Liver (tissue), 9 donors: ENCODE results near the gene IPO8. TPM values are rescaled to one million over a fixed set of nuclear protein-coding genes. Genes with fewer than 3 reads are reported as not detected.

Experiments used
- DNase-seq: peaks from one replicate; pipeline ENCODE4 v3.0.0-alpha.2; 2017; ENCODE audit warnings: low spot score
- H3K27ac ChIP-seq, 2 donors: one replicate each; pipeline ENCODE4 v1.7.0; 2013; ENCODE audit warnings: inconsistent platforms in 2 of 2, low read length in 2 of 2, control low read depth in 1 of 2, low read depth in 1 of 2, mild to moderate bottlenecking in 1 of 2
- H3K27me3 ChIP-seq, 4 donors: one replicate each; pipeline versions ENCODE4 v1.6.1 to v1.7.0; 2013; ENCODE audit warnings: low read length in 3 of 4, inconsistent platforms in 1 of 4, mild to moderate bottlenecking in 1 of 4, moderate library complexity in 1 of 4; ENCODE audit not compliant: control insufficient read depth in 4 of 4, insufficient read depth in 4 of 4
- H3K36me3 ChIP-seq, 4 donors: one replicate each; pipeline versions ENCODE4 v1.6.1 to v1.7.0; 2013; ENCODE audit warnings: low read length in 3 of 4, mild to moderate bottlenecking in 3 of 4, low read depth in 1 of 4, moderate library complexity in 1 of 4; ENCODE audit not compliant: control insufficient read depth in 4 of 4, insufficient read depth in 3 of 4
- H3K4me1 ChIP-seq, 4 donors: one replicate each; pipeline versions ENCODE4 v1.6.1 to v1.7.0; 2013; ENCODE audit warnings: low read length in 3 of 4, mild to moderate bottlenecking in 3 of 4, moderate library complexity in 1 of 4; ENCODE audit not compliant: control insufficient read depth in 4 of 4, insufficient read depth in 4 of 4
- H3K4me3 ChIP-seq, 3 donors: one replicate each; pipeline versions ENCODE4 v1.6.1 to v1.7.0; 2013; ENCODE audit warnings: low read length in 3 of 3, control low read depth in 1 of 3, low read depth in 1 of 3, mild to moderate bottlenecking in 1 of 3
- H3K9ac ChIP-seq, 2 donors: one replicate each; pipeline ENCODE4 v1.7.0; 2013; ENCODE audit warnings: low read length in 2 of 2, mild to moderate bottlenecking in 2 of 2, moderate library complexity in 2 of 2, control low read depth in 1 of 2, low read depth in 1 of 2
- H3K9me3 ChIP-seq, 4 donors: one replicate each; pipeline versions ENCODE4 v1.6.1 to v1.7.0; 2013; ENCODE audit warnings: low read length in 3 of 4; ENCODE audit not compliant: control insufficient read depth in 4 of 4
- FOXA1 ChIP-seq: IDR thresholded peaks from 2 replicates; pipeline ENCODE4 v1.6.1; 2016; ENCODE audit warnings: antibody characterized with exemption
- FOXA2 ChIP-seq: IDR thresholded peaks from 2 replicates; pipeline ENCODE4 v1.6.1; 2016; ENCODE audit warnings: antibody characterized with exemption
- GABPA ChIP-seq, 2 donors: IDR thresholded peaks in 1 of 2; conservative IDR thresholded peaks in 1 of 2; 2 replicates each; pipeline ENCODE4 v1.6.1; 2016; ENCODE audit warnings: antibody characterized with exemption in 2 of 2, mild to moderate bottlenecking in 1 of 2, moderate library complexity in 1 of 2
- HNF4A ChIP-seq, 2 donors: conservative IDR thresholded peaks; 2 replicates each; pipeline ENCODE4 v1.6.1; 2016; ENCODE audit warnings: antibody characterized with exemption in 2 of 2, mild to moderate bottlenecking in 2 of 2
- HNF4G ChIP-seq: IDR thresholded peaks from 2 replicates; pipeline ENCODE4 v1.6.1; 2016; ENCODE audit warnings: antibody characterized with exemption
- JUND ChIP-seq, 2 donors: IDR thresholded peaks; 2 replicates each; pipeline ENCODE4 v1.6.1; 2016; ENCODE audit warnings: antibody characterized with exemption in 2 of 2
- RAD21 ChIP-seq, 2 donors: IDR thresholded peaks; 2 replicates each; pipeline ENCODE4 v1.6.1; 2016; ENCODE audit warnings: antibody characterized with exemption in 2 of 2, mild to moderate bottlenecking in 2 of 2
- RXRA ChIP-seq, 2 donors: IDR thresholded peaks; 2 replicates each; pipeline ENCODE4 v1.6.1; 2017 to 2018; ENCODE audit warnings: antibody characterized with exemption in 2 of 2, mild to moderate bottlenecking in 1 of 2
- TAF1 ChIP-seq: conservative IDR thresholded peaks from 2 replicates; pipeline ENCODE4 v1.6.1; 2016; ENCODE audit warnings: antibody characterized with exemption, mild to moderate bottlenecking
- YY1 ChIP-seq: IDR thresholded peaks from 2 replicates; pipeline ENCODE4 v1.6.1; 2016; ENCODE audit warnings: antibody characterized with exemption, mild to moderate bottlenecking
- ZBTB33 ChIP-seq: IDR thresholded peaks from 2 replicates; pipeline ENCODE4 v1.6.1; 2016; ENCODE audit warnings: antibody characterized with exemption
- WGBS: extraction: QIAGEN DNeasy Blood & Tissue Kit; methylation state at CpG from one replicate; pipeline ENCODE4 v1.1.7; 2013; 5-methylcytosine and 5-hydroxymethylcytosine counted together
- polyA plus RNA-seq, 2 donors: library from polyadenylated mRNA; stranded (reverse) in 1 of 2; unstranded in 1 of 2; fragments of 200-250 nt in 1 of 2; fragments of >200 nt in 1 of 2; fragmentation: Nextera tagmentation in 1 of 2; extraction: Ambion mirVana in 1 of 2; gene quantifications; one replicate each; pipeline versions ENCODE4 v1.2.1 to v1.2.3, GENCODE V29; 2013 to 2015
- total RNA-seq, 2 donors: library from RNA; depleted of rRNA; stranded (reverse); fragments of >200 nt; gene quantifications; one replicate each; pipeline ENCODE4 v1.2.3, GENCODE V29; 2014
- TF ChIP-seq, protein P1 (sequence below): fragments of 150-350 bp; IDR thresholded peaks from 2 replicates; pipeline ENCODE4 v1.5.1; 2017; ENCODE audit warnings: improper control_type of control experiment, low read depth, low read length; ENCODE audit not compliant: missing input control
- TF ChIP-seq, protein P2 (sequence below): IDR thresholded peaks from 2 replicates; pipeline ENCODE4 v1.6.1; 2016; ENCODE audit warnings: antibody characterized with exemption
- TF ChIP-seq, protein P3 (sequence below): IDR thresholded peaks from 2 replicates; pipeline ENCODE4 v1.6.1; 2016; ENCODE audit warnings: antibody characterized with exemption
- donor health status: healthy.
- donor health status: healthy.
- donor health status: healthy.
- donor health status: healthy.
- donor health status: healthy.

Gene IPO8
- total and polyA plus RNA-seq, 4 donors = 8.0 to 33.0 (median 18.4) TPM

GRCh38 chr12:30603129-30603528 lies 92.5 kb downstream of the IPO8 start:
- TF ChIP-seq, protein P1, sequence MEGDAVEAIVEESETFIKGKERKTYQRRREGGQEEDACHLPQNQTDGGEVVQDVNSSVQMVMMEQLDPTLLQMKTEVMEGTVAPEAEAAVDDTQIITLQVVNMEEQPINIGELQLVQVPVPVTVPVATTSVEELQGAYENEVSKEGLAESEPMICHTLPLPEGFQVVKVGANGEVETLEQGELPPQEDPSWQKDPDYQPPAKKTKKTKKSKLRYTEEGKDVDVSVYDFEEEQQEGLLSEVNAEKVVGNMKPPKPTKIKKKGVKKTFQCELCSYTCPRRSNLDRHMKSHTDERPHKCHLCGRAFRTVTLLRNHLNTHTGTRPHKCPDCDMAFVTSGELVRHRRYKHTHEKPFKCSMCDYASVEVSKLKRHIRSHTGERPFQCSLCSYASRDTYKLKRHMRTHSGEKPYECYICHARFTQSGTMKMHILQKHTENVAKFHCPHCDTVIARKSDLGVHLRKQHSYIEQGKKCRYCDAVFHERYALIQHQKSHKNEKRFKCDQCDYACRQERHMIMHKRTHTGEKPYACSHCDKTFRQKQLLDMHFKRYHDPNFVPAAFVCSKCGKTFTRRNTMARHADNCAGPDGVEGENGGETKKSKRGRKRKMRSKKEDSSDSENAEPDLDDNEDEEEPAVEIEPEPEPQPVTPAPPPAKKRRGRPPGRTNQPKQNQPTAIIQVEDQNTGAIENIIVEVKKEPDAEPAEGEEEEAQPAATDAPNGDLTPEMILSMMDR = no peak
- no peak for TF ChIP-seq GABPA (IDR thresholded peaks at IDR 0.05 in 1 of 2, conservative IDR thresholded peaks at IDR 0.05 in 1 of 2)
- Histone ChIP-seq H3K4me1 (no peaks in the 10 kb centered on the region), H3K4me3 (no peak overlapping the region), H3K9ac (no peak overlapping the region), H3K27me3 (no peaks in the 10 kb centered on the region), H3K36me3 (no peaks in the 10 kb centered on the region), H3K27ac (no peak overlapping the region), H3K9me3 (no peaks in the 10 kb centered on the region)
- no peak for DNase-seq

DNA sequence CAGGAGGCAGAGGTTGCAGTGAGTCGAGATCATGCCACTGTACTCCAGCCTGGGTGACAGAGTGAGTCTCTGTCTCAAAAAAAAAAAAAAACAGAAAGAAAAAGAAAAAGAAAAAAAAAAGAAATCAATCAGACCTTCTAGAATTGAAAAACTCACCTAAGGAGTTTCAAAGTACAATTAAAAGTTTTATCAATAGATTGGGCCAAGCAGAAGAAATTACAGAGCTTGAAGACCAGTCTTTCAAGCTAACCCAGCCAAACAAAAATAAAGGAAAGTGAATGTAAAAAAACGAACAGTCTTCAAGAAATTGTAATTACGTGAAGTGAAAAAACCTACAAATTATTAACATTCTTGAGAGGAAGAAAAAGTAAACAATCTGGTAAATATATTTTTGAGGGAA lies 93.0 kb downstream of the IPO8 start:
- H3K4me1 ChIP-seq = no peaks in the 10 kb centered on the region

DNA sequence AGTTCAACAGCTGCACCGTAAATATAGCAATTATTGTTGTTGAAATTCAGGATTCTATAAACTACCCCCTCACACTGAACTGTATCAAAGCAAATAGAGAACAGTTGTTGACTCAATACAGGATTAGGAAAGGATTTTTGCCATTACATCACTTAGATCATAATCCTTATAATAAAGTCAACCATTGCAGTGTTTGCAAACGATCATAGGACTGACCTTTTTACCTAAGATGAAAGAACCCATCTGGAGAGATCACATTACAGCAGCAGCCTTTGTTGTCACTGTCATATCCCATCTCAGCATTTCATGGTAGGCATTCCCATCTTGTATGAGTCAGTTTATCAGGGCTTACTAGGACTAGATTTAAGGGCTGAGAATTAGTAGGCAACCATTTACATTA lies 96.1 kb downstream of the IPO8 start:
- Histone ChIP-seq H3K4me1 (no peaks in the 10 kb centered on the region), H3K36me3 (peaks cover 0 to 2% (median 0%) of the 10 kb centered on the region in 4 donors), H3K4me3 (no peak overlapping the region), H3K27me3 (no peaks in the 10 kb centered on the region), H3K9me3 (peaks cover 0 to 3% (median 1%) of the 10 kb centered on the region in 4 donors), H3K27ac (no peak overlapping the region), H3K9ac (no peak overlapping the region)
- DNase-seq = no peak
- 66% methylated on average over 2 of the region's 2 CpGs for WGBS
- TF ChIP-seq JUND (IDR thresholded peaks at IDR 0.05) = no peak
- no peak for TF ChIP-seq ZBTB33
- TF ChIP-seq FOXA2 = no peak
- TF ChIP-seq, protein P2, sequence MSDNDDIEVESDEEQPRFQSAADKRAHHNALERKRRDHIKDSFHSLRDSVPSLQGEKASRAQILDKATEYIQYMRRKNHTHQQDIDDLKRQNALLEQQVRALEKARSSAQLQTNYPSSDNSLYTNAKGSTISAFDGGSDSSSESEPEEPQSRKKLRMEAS = no peak
- no peak for TF ChIP-seq FOXA1
- no peak for TF ChIP-seq HNF4G

More for the DNA sequence above, 93.0 kb downstream of the IPO8 start:
- peaks cover 0 to under 1% (median 0%) of the 10 kb centered on the region in 4 donors for H3K9me3 ChIP-seq
- no peaks in the 10 kb centered on the region for H3K36me3 ChIP-seq
- no peak overlapping the region for H3K27ac ChIP-seq
- WGBS = 95% methylated on average over 3 of the region's 3 CpGs
- TF ChIP-seq FOXA2 = no peak
- no peaks in the 10 kb centered on the region for H3K27me3 ChIP-seq
- H3K4me3 ChIP-seq = no peak overlapping the region
- no peak overlapping the region for H3K9ac ChIP-seq
- no peak for DNase-seq

GRCh38 chr12:30598889-30599288 lies 96.8 kb downstream of the IPO8 start:
- DNase-seq = no peak
- no peak overlapping the region for H3K9ac ChIP-seq
- peaks cover 0 to 2% (median 0%) of the 10 kb centered on the region in 4 donors for H3K36me3 ChIP-seq
- WGBS = 82% methylated on average over 7 of the region's 7 CpGs
- no peak overlapping the region for H3K27ac ChIP-seq
- no peak overlapping the region for H3K4me3 ChIP-seq
- H3K4me1 ChIP-seq = no peaks in the 10 kb centered on the region
- peaks cover 0 to 3% (median 1%) of the 10 kb centered on the region in 4 donors for H3K9me3 ChIP-seq
- no peaks in the 10 kb centered on the region for H3K27me3 ChIP-seq
- TF ChIP-seq JUND (IDR thresholded peaks at IDR 0.05) (no peak), YY1 (no peak), TAF1 (no peak), RXRA (IDR thresholded peaks at IDR 0.05) (no peak), FOXA2 (no peak), HNF4A (conservative IDR thresholded peaks at IDR 0.05) (no peak), FOXA1 (no peak), HNF4G (no peak), RAD21 (IDR thresholded peaks at IDR 0.05) (no peak)
- TF ChIP-seq, protein P1 = no peak
- TF ChIP-seq, protein P3, sequence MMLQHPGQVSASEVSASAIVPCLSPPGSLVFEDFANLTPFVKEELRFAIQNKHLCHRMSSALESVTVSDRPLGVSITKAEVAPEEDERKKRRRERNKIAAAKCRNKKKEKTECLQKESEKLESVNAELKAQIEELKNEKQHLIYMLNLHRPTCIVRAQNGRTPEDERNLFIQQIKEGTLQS = no peak
- TF ChIP-seq, protein P2 = no peak
